Cardiac muscle cell (in vitro differentiated cells and primary cell): ENCODE results near the gene FGD4. TPM values are rescaled to one million over a fixed set of nuclear protein-coding genes. Genes with fewer than 3 reads are reported as not detected.
A peak's percentile ranks its signal among the peaks of the same experiment; 100 is the strongest.

Source experiments
- DNase-seq, 2 donors: peaks; one replicate each; pipeline versions ENCODE4 v3.0.0 to v3.0.0-alpha.2; 2010 to 2017; ENCODE audit warnings: low read depth in 1 of 2, low spot score in 1 of 2
- H3K27ac ChIP-seq: fragments of 200-600 bp; sonication (generic); 2 replicates; pipeline ENCODE4 v1.5.1; 2016
- H3K27me3 ChIP-seq: fragments of 200-600 bp; sonication (generic); 2 replicates; pipeline ENCODE4 v1.6.0; 2016; ENCODE audit warnings: control low read depth
- H3K36me3 ChIP-seq: fragments of 200-600 bp; sonication (generic); 2 replicates; pipeline ENCODE4 v1.5.1; 2016; ENCODE audit warnings: control low read depth
- H3K4me1 ChIP-seq: fragments of 200-600 bp; sonication (generic); 2 replicates; pipeline ENCODE4 v1.8.1; 2017; ENCODE audit warnings: low read depth, mild to moderate bottlenecking, mixed run types
- H3K4me3 ChIP-seq: fragments of 200-600 bp; sonication (generic); 2 replicates; pipeline ENCODE4 v1.5.1; 2016; ENCODE audit warnings: mild to moderate bottlenecking
- H3K9me3 ChIP-seq: fragments of 200-600 bp; sonication (generic); 2 replicates; pipeline ENCODE4 v1.5.1; 2017; ENCODE audit warnings: low read depth, mild to moderate bottlenecking, control low read depth
- CTCF ChIP-seq: IDR thresholded peaks from 2 replicates; pipeline ENCODE4 v1.5.1; 2012; ENCODE audit warnings: low read depth, mild to moderate bottlenecking, low read length
- polyA plus RNA-seq: library from polyadenylated mRNA; unstranded; fragments of >200 nt; fragmentation: Nextera tagmentation; extraction: Ambion mirVana; gene quantifications from 2 replicates; pipeline ENCODE4 v1.2.1, GENCODE V29; 2016
- total RNA-seq: library from RNA; depleted of rRNA; stranded (reverse); fragments of >200 nt; gene quantifications from 2 replicates; pipeline ENCODE4 v1.2.3, GENCODE V29; 2016

FGD4 gene
- total and polyA plus RNA-seq, 2 experiments from 2014 or later: 2.5 to 7.3 TPM

GRCh38 chr12:32454075-32454474 is 54.7 kb downstream of the FGD4 start:
- no peaks in the 10 kb centered on the region for H3K9me3 ChIP-seq
- TF ChIP-seq CTCF: no peak
- no peaks in the 10 kb centered on the region for H3K4me1 ChIP-seq
- no peak overlapping the region for H3K27ac ChIP-seq
- no peaks in the 10 kb centered on the region for H3K36me3 ChIP-seq
- peak in 1 of 2 donors; percentile 72 for DNase-seq
- H3K27me3 ChIP-seq: no peaks in the 10 kb centered on the region
- H3K4me3 ChIP-seq: no peak overlapping the region

GRCh38 chr12:32454866-32455265 is 55.5 kb downstream of the FGD4 start:
- DNase-seq: peak in 1 of 2 donors; percentile 61
- no peak overlapping the region for H3K4me3 ChIP-seq
- no peaks in the 10 kb centered on the region for H3K9me3 ChIP-seq
- no peaks in the 10 kb centered on the region for H3K4me1 ChIP-seq
- H3K27ac ChIP-seq: no peak overlapping the region
- no peaks in the 10 kb centered on the region for H3K27me3 ChIP-seq
- no peak for TF ChIP-seq CTCF
- no peaks in the 10 kb centered on the region for H3K36me3 ChIP-seq

GRCh38 chr12:32455607-32456071 is 56.3 kb downstream of the FGD4 start:
- Histone ChIP-seq H3K9me3 (no peaks in the 10 kb centered on the region), H3K4me1 (no peaks in the 10 kb centered on the region), H3K27ac (no peak overlapping the region), H3K36me3 (no peaks in the 10 kb centered on the region), H3K27me3 (no peaks in the 10 kb centered on the region), H3K4me3 (no peak overlapping the region)
- DNase-seq: peak; percentile 69 to 86
- peak; percentile 62 for TF ChIP-seq CTCF

GRCh38 chr12:32457251-32458025 is 58.1 kb downstream of the FGD4 start:
- H3K27me3 ChIP-seq: no peaks in the 10 kb centered on the region
- TF ChIP-seq CTCF: no peak

GRCh38 chr12:32460638-32461037 is 61.3 kb downstream of the FGD4 start:
- TF ChIP-seq CTCF: no peak
- peaks cover 13% of the 10 kb centered on the region for H3K4me1 ChIP-seq
- DNase-seq: no peak
- H3K4me3 ChIP-seq: no peak overlapping the region
- no peaks in the 10 kb centered on the region for H3K9me3 ChIP-seq
- H3K27me3 ChIP-seq: no peaks in the 10 kb centered on the region
- no peaks in the 10 kb centered on the region for H3K36me3 ChIP-seq
- H3K27ac ChIP-seq: no peak overlapping the region

More at GRCh38 chr12:32457251-32458025, 58.1 kb downstream of the FGD4 start:
- H3K27ac ChIP-seq: no peak overlapping the region
- H3K9me3 ChIP-seq: no peaks in the 10 kb centered on the region
- H3K4me3 ChIP-seq: no peak overlapping the region
- H3K4me1 ChIP-seq: peaks cover 9% of the 10 kb centered on the region
- peak in 1 of 2 donors; percentile 57 for DNase-seq
- H3K36me3 ChIP-seq: no peaks in the 10 kb centered on the region
